ENCODE results near the gene ILK. TPM values are rescaled to one million over a fixed set of nuclear protein-coding genes. Genes with fewer than 3 reads are reported as not detected.

ILK gene
- total and polyA plus RNA-seq, 2 of the 13 experiments (the other 11 are each of a cell fraction or from before 2014, with no cell fraction given), result 70.3 to 108 TPM

GRCh38 chr11:6619004-6619745 lies 15.6 kb downstream of the ILK start, which contains the start of gene TPP1 (continued):
- TF ChIP-seq IKZF5 (CRISPR knock-in tag; IDR thresholded peaks at IDR 0.05), result peak; percentile 63
- TF ChIP-seq ZNF740 (CRISPR knock-in tag; IDR thresholded peaks at IDR 0.05), result no peak
- no peak for TF ChIP-seq ZNF674 (CRISPR knock-in tag; IDR thresholded peaks at IDR 0.05; ENCODE audit: low read depth)
- TF ChIP-seq ZNF558 (CRISPR knock-in tag; IDR thresholded peaks at IDR 0.05; ENCODE audit: borderline replicate concordance), result no peak
- 0 out of 2 replicates have a peak, but pooled peaks have one; percentile 39 for TF ChIP-seq ZNF230 (CRISPR knock-in tag; IDR thresholded peaks at IDR 0.05)
- no peak for TF ChIP-seq FOXA1 (IDR thresholded peaks at IDR 0.05)
- TF ChIP-seq FOXA1 (CRISPR knock-in tag; IDR thresholded peaks at IDR 0.05), result no peak
- no peak for TF ChIP-seq ZNF329 (CRISPR knock-in tag; IDR thresholded peaks at IDR 0.05; ENCODE audit: low read depth)
- TF ChIP-seq SIN3A (IDR thresholded peaks at IDR 0.05; ENCODE audit: borderline replicate concordance, low read depth, low read length), result peak; percentile 82; the same call in 1 of the 2 replicates
- TF ChIP-seq RBFOX2 (IDR thresholded peaks at IDR 0.05; ENCODE audit: low read depth, low read length), result peak; percentile 53; the same call in 1 of the 2 replicates
- 0 out of 2 replicates have a peak, but pooled peaks have one; percentile 32 for TF ChIP-seq ELF3 (CRISPR knock-in tag; IDR thresholded peaks at IDR 0.05)
- no peak for TF ChIP-seq ZNF562 (CRISPR knock-in tag; IDR thresholded peaks at IDR 0.05; ENCODE audit: borderline replicate concordance)
- TF ChIP-seq KDM3A (CRISPR knock-in tag; IDR thresholded peaks at IDR 0.05; ENCODE audit: low read depth), result no peak
- no peak for TF ChIP-seq ZC3H13 (CRISPR knock-in tag; IDR thresholded peaks at IDR 0.05)
- TF ChIP-seq SYNCRIP (IDR thresholded peaks at IDR 0.05; ENCODE audit: insufficient read depth, low read depth, low read length), result no peak
- no peak for TF ChIP-seq ZFP82 (CRISPR knock-in tag; IDR thresholded peaks at IDR 0.05; ENCODE audit: borderline replicate concordance)
- TF ChIP-seq THRA (CRISPR knock-in tag; IDR thresholded peaks at IDR 0.05; ENCODE audit: borderline replicate concordance), result no peak
- no peak; the same call in 1 of the 2 replicates for TF ChIP-seq ZNF691 (CRISPR knock-in tag; IDR thresholded peaks at IDR 0.05; ENCODE audit: borderline replicate concordance, low read depth)
- no peak for TF ChIP-seq SP140L (CRISPR knock-in tag; IDR thresholded peaks at IDR 0.05; ENCODE audit: borderline replicate concordance)
- TF ChIP-seq TEAD2 (CRISPR knock-in tag; IDR thresholded peaks at IDR 0.05), result no peak
- peak; percentile 99 for TF ChIP-seq USF2 (IDR thresholded peaks at IDR 0.05; ENCODE audit: low read depth, low read length)
- peak; percentile 99; the same call in 1 of the 2 replicates for TF ChIP-seq USF2 (CRISPR knock-in tag; IDR thresholded peaks at IDR 0.05; ENCODE audit: borderline replicate concordance)
- TF ChIP-seq MLX (CRISPR knock-in tag; IDR thresholded peaks at IDR 0.05), result 0 out of 2 replicates have a peak, but pooled peaks have one; percentile 28
- no peak for TF ChIP-seq HOXA9 (CRISPR knock-in tag; IDR thresholded peaks at IDR 0.05; ENCODE audit: borderline replicate concordance)
